MCF 10A (cell line): ENCODE results near the gene GALNT4. TPM values are rescaled to one million over a fixed set of nuclear protein-coding genes. Genes with fewer than 3 reads are reported as not detected.

ENCODE experiments used
- BruUV-seq: library from RNA; stranded (reverse); fragments of 400-500 nt; replicated peaks from 2 replicates; lab custom pipeline; 2021; lab: Mats Ljungman, UMichigan
- CTCF ChIA-PET: fragments of 300-600 bp; sonication (Branson Sonifier 250); formaldehyde crosslinking; extraction: SDS; loops from one replicate; lab custom pipeline; 2021; ENCODE audit warnings: antibody characterized with exemption, inconsistent platforms; lab: Yijun Ruan, JAX
- POLR2A ChIA-PET: fragments of 300-600, 350-650 bp; sonication (Branson Sonifier 250); formaldehyde crosslinking; extraction: SDS; loops from one replicate; lab custom pipeline; 2020; ENCODE audit warnings: antibody characterized with exemption, inconsistent platforms; lab: Yijun Ruan, JAX
- DNase-seq: peaks from one replicate; pipeline ENCODE4 v3.0.0-alpha.2; 2018; ENCODE audit not compliant: unreplicated experiment
- H3K27ac Mint-ChIP-seq: one replicate; pipeline ENCODE4 v1.8.0; 2022; ENCODE audit warnings: mild to moderate bottlenecking, low read depth, mixed read lengths; ENCODE audit not compliant: unreplicated experiment
- H3K27me3 Mint-ChIP-seq: one replicate; pipeline ENCODE4 v1.8.0; 2022; ENCODE audit warnings: mixed read lengths; ENCODE audit not compliant: insufficient read depth, unreplicated experiment
- H3K36me3 Mint-ChIP-seq: one replicate; pipeline ENCODE4 v1.8.0; 2022; ENCODE audit warnings: mild to moderate bottlenecking, moderate library complexity, mixed read lengths; ENCODE audit not compliant: insufficient read depth, unreplicated experiment
- H3K4me1 Mint-ChIP-seq: one replicate; pipeline ENCODE4 v1.8.0; 2022; ENCODE audit warnings: mixed read lengths; ENCODE audit not compliant: insufficient read depth, unreplicated experiment
- H3K4me3 Mint-ChIP-seq: one replicate; pipeline ENCODE4 v1.8.0; 2022; ENCODE audit warnings: mild to moderate bottlenecking, moderate library complexity, mixed read lengths; ENCODE audit not compliant: unreplicated experiment
- H3K9me3 Mint-ChIP-seq: one replicate; pipeline ENCODE4 v1.8.0; 2022; ENCODE audit warnings: mixed read lengths; ENCODE audit not compliant: unreplicated experiment
- CTCF ChIP-seq: fragments of 200-600 bp; IDR thresholded peaks from one replicate; pipeline ENCODE4 v1.8.0; 2022; ENCODE audit warnings: antibody characterized with exemption, mild to moderate bottlenecking; ENCODE audit not compliant: unreplicated experiment
- intact Hi-C: fragments of 100-400 bp; cut with micrococcal nuclease; formaldehyde crosslinking; loops from 2 replicates; pipeline ENCODE4 v1.14.1; 2022
- total RNA-seq: library from RNA; stranded (reverse); gene quantifications from 2 replicates; pipeline ENCODE4 v1.2.3, GENCODE V29; 2022

The GALNT4 gene
- total RNA-seq, 1 experiment from 2014 or later = 2.8 TPM

- H3K27me3 Mint-ChIP-seq = no peaks in the 10 kb centered on the region
- H3K4me1 Mint-ChIP-seq = no peaks in the 10 kb centered on the region
- no peak for DNase-seq
- CTCF ChIA-PET = interaction anchor here (1.3 kb wide), 1 partner anchor 29 kb away, joined by 4 read pairs; no protein-coding TSS in a partner anchor
- POLR2A ChIA-PET = interaction anchor here (0.7 kb wide), 1 partner anchor 1458 kb away, joined by 3 read pairs; no protein-coding TSS in a partner anchor
- no peaks in the 10 kb centered on the region for H3K9me3 Mint-ChIP-seq
- no peaks in the 10 kb centered on the region for H3K36me3 Mint-ChIP-seq
- no TSS peak for BruUV-seq
- TF ChIP-seq CTCF = no peak
- intact Hi-C loops = no loop called here
- no peak overlapping the region for H3K4me3 Mint-ChIP-seq
- H3K27ac Mint-ChIP-seq = no peak overlapping the region
Observed at GRCh38 chr12:89499857-89500256, 24.7 kb downstream of the GALNT4 start.

GRCh38 chr12:89497467-89497866 lies 27.1 kb downstream of the GALNT4 start:
- Mint-ChIP-seq H3K4me1 (no peaks in the 10 kb centered on the region), H3K9me3 (no peaks in the 10 kb centered on the region), H3K4me3 (no peak overlapping the region), H3K27me3 (no peaks in the 10 kb centered on the region), H3K27ac (no peak overlapping the region), H3K36me3 (no peaks in the 10 kb centered on the region)
- no peak for TF ChIP-seq CTCF
- DNase-seq = no peak
- ChIA-PET CTCF (interaction anchor here (1.2 to 1.8 kb wide), 3 partner anchors 27 to 35 kb away, joined by 3 to 6 read pairs (median 4); partner anchors contain the start of gene GALNT4), POLR2A (interaction anchor here (1.0 kb wide), 1 partner anchor 9 kb away, joined by 4 read pairs; no protein-coding TSS in a partner anchor)
- BruUV-seq = no TSS peak
- intact Hi-C loops = no loop called here

GRCh38 chr12:89497005-89497404 lies 27.6 kb downstream of the GALNT4 start:
- DNase-seq = no peak
- Mint-ChIP-seq H3K36me3 (no peaks in the 10 kb centered on the region), H3K4me3 (no peak overlapping the region), H3K9me3 (no peaks in the 10 kb centered on the region), H3K27me3 (no peaks in the 10 kb centered on the region), H3K27ac (no peak overlapping the region), H3K4me1 (no peaks in the 10 kb centered on the region)
- no peak for TF ChIP-seq CTCF
- POLR2A ChIA-PET = interaction anchor here (1.0 kb wide), 2 partner anchors 9 to 16 kb away, joined by 3 to 4 read pairs; no protein-coding TSS in a partner anchor
- intact Hi-C loops = no loop called here
- BruUV-seq = no TSS peak
- CTCF ChIA-PET = interaction anchor here (0.8 to 1.8 kb wide), 6 partner anchors 13 to 479 kb away, joined by 3 to 6 read pairs (median 4); partner anchors contain the start of gene GALNT4

GRCh38 chr12:89494411-89495231 lies 30.0 kb downstream of the GALNT4 start:
- no peaks in the 10 kb centered on the region for H3K4me1 Mint-ChIP-seq
- ChIA-PET CTCF (interaction anchor here (0.6 to 1.2 kb wide), 3 partner anchors 142 to 477 kb away, joined by 3 to 4 read pairs (median 3); partner anchors contain the start of gene DUSP6), POLR2A (interaction anchor here (0.6 to 1.2 kb wide), 2 partner anchors 16 to 25 kb away, joined by 3 read pairs; no protein-coding TSS in a partner anchor)
- no peaks in the 10 kb centered on the region for H3K27me3 Mint-ChIP-seq
- no TSS peak for BruUV-seq
- no peak for DNase-seq
- H3K9me3 Mint-ChIP-seq = no peaks in the 10 kb centered on the region
- TF ChIP-seq CTCF = no peak
- intact Hi-C loops = no loop called here
- H3K4me3 Mint-ChIP-seq = no peak overlapping the region
- peaks cover 7% of the 10 kb centered on the region for H3K36me3 Mint-ChIP-seq
- H3K27ac Mint-ChIP-seq = no peak overlapping the region
